ENCODE results near the gene TMEM39B.

GRCh38 chr1:32047701-32048100, 25.0 kb upstream of the TMEM39B start:
- TF ChIP-seq POLR2A (IDR thresholded peaks at IDR 0.05; ENCODE audit: low read length) (no peak), GATA1 (IDR thresholded peaks at IDR 0.05; ENCODE audit: low read depth, low read length) (no peak)

All from erythroblast (primary cell).